Muscle layer of duodenum (tissue), 2 donors: ENCODE data around the gene TGFBR1.
"Not testable (repeated sequence)": the region's sequence is repeated elsewhere in the genome, so short reads cannot be mapped to it uniquely, and the experiment has no call there.

Experiments used
- H3K27ac ChIP-seq: one replicate; pipeline ENCODE4 v1.7.0; 2013; ENCODE audit warnings: mild to moderate bottlenecking, low read length
- H3K27me3 ChIP-seq: one replicate; pipeline ENCODE4 v1.7.0; 2013; ENCODE audit warnings: low read depth, mild to moderate bottlenecking, control low read depth, low read length
- H3K36me3 ChIP-seq, 2 donors: one replicate each; pipeline ENCODE4 v1.7.0; 2013; ENCODE audit warnings: low read length in 2 of 2, control low read depth in 1 of 2, mild to moderate bottlenecking in 1 of 2; ENCODE audit not compliant: insufficient read depth in 2 of 2, control insufficient read depth in 1 of 2
- H3K4me1 ChIP-seq, 2 donors: one replicate each; pipeline ENCODE4 v1.7.0; 2013; ENCODE audit warnings: low read length in 2 of 2, mild to moderate bottlenecking in 2 of 2, control low read depth in 1 of 2, moderate library complexity in 1 of 2; ENCODE audit not compliant: insufficient read depth in 2 of 2, control insufficient read depth in 1 of 2
- H3K4me3 ChIP-seq, 2 donors: one replicate each; pipeline ENCODE4 v1.7.0; 2013; ENCODE audit warnings: low read length in 2 of 2, low read depth in 1 of 2, mild to moderate bottlenecking in 1 of 2
- H3K9me3 ChIP-seq, 2 donors: one replicate each; pipeline ENCODE4 v1.7.0; 2013; ENCODE audit warnings: low read length in 2 of 2, control low read depth in 1 of 2, mild to moderate bottlenecking in 1 of 2; ENCODE audit not compliant: control insufficient read depth in 1 of 2
- donor health status: healthy.

TGFBR1 gene

GRCh38 chr9:99196484-99196883 lies 91.6 kb downstream of the TGFBR1 start:
- H3K4me3 ChIP-seq, H3K4me1 ChIP-seq, H3K27me3 ChIP-seq, H3K36me3 ChIP-seq, H3K27ac ChIP-seq, H3K9me3 ChIP-seq: not testable (repeated sequence)

DNA sequence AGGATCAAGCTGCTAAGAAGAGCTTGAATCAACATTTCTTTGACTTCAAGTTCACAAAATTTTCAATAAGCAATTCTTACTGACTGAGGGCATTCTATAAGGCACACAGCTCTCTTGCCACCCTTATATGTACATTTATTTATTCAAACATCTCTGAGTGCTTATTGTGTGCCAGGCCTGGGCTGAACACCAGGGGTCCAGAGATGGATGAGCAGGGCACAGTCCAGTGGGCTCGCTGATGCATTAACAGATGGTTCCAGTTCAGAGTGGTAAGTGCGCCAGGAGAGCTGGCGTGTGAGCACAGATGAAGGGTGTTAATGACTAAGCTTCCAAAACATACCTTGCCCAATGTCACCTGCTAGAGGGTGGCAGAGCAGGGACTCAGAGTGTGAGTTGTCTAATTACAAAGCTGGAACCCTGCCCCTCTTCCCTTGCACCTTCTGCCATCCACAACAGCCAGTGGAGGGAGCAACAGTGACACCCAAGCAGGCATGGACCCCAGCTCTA lies 92.3 kb downstream of the TGFBR1 start:
- Histone ChIP-seq H3K27me3 (no peaks in the 10 kb centered on the region), H3K4me3 (no peak overlapping the region), H3K36me3 (no peaks in the 10 kb centered on the region), H3K9me3 (no peaks in the 10 kb centered on the region), H3K4me1 (no peaks in the 10 kb centered on the region), H3K27ac (no peak overlapping the region)

GRCh38 chr9:99197987-99198386 lies 93.1 kb downstream of the TGFBR1 start:
- H3K4me1 ChIP-seq, result no peaks in the 10 kb centered on the region

DNA sequence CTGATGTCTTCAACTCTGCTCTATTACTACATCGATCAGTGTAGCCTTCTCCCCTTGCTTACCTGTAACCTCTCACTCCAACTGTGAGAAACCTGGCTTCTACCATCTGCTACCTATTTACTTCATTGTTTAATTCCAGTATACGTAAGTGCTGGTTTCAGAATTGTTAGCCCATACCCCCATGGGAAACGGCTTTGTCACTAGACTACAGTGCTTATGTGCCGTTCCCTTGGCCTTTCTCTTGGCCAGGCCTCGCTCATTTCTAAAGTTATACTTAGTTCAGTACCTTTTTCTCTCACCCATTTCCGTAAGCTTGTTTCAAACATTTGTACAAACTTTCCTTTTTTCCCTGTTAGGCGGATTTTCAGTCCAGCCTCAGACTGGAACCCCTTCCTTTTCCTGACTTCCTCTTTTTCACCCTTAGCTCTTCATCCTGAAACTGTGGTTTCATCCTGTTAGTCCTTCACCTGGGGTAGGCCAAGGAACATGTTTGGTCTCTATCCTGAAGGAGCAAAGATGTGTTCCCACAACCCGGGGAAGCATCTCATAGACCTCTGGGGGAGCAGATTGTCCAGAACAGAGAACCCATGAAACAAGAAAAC lies 95.1 kb downstream of the TGFBR1 start:
- Histone ChIP-seq H3K4me3 (no peak overlapping the region), H3K4me1 (no peaks in the 10 kb centered on the region)

More at GRCh38 chr9:99197987-99198386, 93.1 kb downstream of the TGFBR1 start:
- no peaks in the 10 kb centered on the region for H3K27me3 ChIP-seq
- H3K9me3 ChIP-seq, result no peaks in the 10 kb centered on the region
- no peak overlapping the region for H3K4me3 ChIP-seq
- H3K27ac ChIP-seq, result no peak overlapping the region
- no peaks in the 10 kb centered on the region for H3K36me3 ChIP-seq

GRCh38 chr9:99201603-99202002 lies 96.7 kb downstream of the TGFBR1 start:
- no peaks in the 10 kb centered on the region for H3K27me3 ChIP-seq
- H3K27ac ChIP-seq, result no peak overlapping the region
- no peaks in the 10 kb centered on the region for H3K36me3 ChIP-seq
- no peak overlapping the region for H3K4me3 ChIP-seq
- no peaks in the 10 kb centered on the region for H3K9me3 ChIP-seq
- no peaks in the 10 kb centered on the region for H3K4me1 ChIP-seq

More for the DNA sequence above, 95.1 kb downstream of the TGFBR1 start:
- no peaks in the 10 kb centered on the region for H3K9me3 ChIP-seq
- H3K27me3 ChIP-seq, result no peaks in the 10 kb centered on the region
- no peaks in the 10 kb centered on the region for H3K36me3 ChIP-seq
- H3K27ac ChIP-seq, result no peak overlapping the region
